ENCODE results near the gene SLIT2. TPM values are rescaled to one million over a fixed set of nuclear protein-coding genes. Genes with fewer than 3 reads are reported as not detected.

Gene SLIT2
- total RNA-seq, 2 experiments from 2014 or later, result not detected

GRCh38 chr4:20237894-20238537, 13.7 kb upstream of the SLIT2 start:
- ChIA-PET POLR2A (no interaction called here), CTCF (ENCODE audit: unreplicated experiment) (no interaction called here)
- no TSS peak for BruUV-seq (replicated peaks)
- Histone ChIP-seq H2AFZ (ENCODE audit: low read length) (no peak overlapping the region), H3K9me2 (ENCODE audit: insufficient read depth, low read length) (no peaks in the 10 kb centered on the region), H3K36me3 (ENCODE audit: insufficient read depth, low read length) (no peaks in the 10 kb centered on the region), H3K27ac (ENCODE audit: low read depth, low read length, poor library complexity, severe bottlenecking) (no peak overlapping the region), H3K9me3 (ENCODE audit: low read length) (no peaks in the 10 kb centered on the region), H3K4me1 (ENCODE audit: insufficient read depth, low read length, poor library complexity, severe bottlenecking) (no peaks in the 10 kb centered on the region), H4K20me1 (ENCODE audit: insufficient read depth, low read length) (no peaks in the 10 kb centered on the region), H3K4me3 (ENCODE audit: low read depth, low read length, poor library complexity, severe bottlenecking) (no peak overlapping the region), H3K4me2 (ENCODE audit: low read length) (no peak overlapping the region), H3K79me2 (ENCODE audit: insufficient read depth, low read depth, low read length) (no peaks in the 10 kb centered on the region)
- no peak for TF ChIP-seq CTCF (conservative IDR thresholded peaks at IDR 0.05; ENCODE audit: low read length)
- no peak for TF ChIP-seq EZH2phosphoT487 (IDR thresholded peaks at IDR 0.05; ENCODE audit: borderline replicate concordance, low read depth, low read length)
- no peak for DNase-seq (ENCODE audit: low spot score)
- intact Hi-C loops (cut with micrococcal nuclease; ENCODE audit: unreplicated experiment), result no loop called here

GRCh38 chr4:20248155-20248558, 3.5 kb upstream of the SLIT2 start:
- intact Hi-C loops (cut with micrococcal nuclease; ENCODE audit: unreplicated experiment), result loop anchor here (5.0 to 10.0 kb wide), 3 partner anchors 741 to 1556 kb away; no protein-coding TSS in a partner anchor
- Histone ChIP-seq H3K9me3 (ENCODE audit: low read length) (no peaks in the 10 kb centered on the region), H3K36me3 (ENCODE audit: insufficient read depth, low read length) (no peaks in the 10 kb centered on the region), H3K79me2 (ENCODE audit: insufficient read depth, low read depth, low read length) (no peaks in the 10 kb centered on the region), H3K4me3 (ENCODE audit: low read depth, low read length, poor library complexity, severe bottlenecking) (no peak overlapping the region), H3K4me1 (ENCODE audit: insufficient read depth, low read length, poor library complexity, severe bottlenecking) (no peaks in the 10 kb centered on the region), H4K20me1 (ENCODE audit: insufficient read depth, low read length) (no peaks in the 10 kb centered on the region), H3K4me2 (ENCODE audit: low read length) (no peak overlapping the region), H3K27ac (ENCODE audit: low read depth, low read length, poor library complexity, severe bottlenecking) (no peak overlapping the region), H3K9me2 (ENCODE audit: insufficient read depth, low read length) (no peaks in the 10 kb centered on the region), H2AFZ (ENCODE audit: low read length) (no peak overlapping the region)
- DNase-seq (ENCODE audit: low spot score), result peak; percentile 40
- CTCF ChIA-PET (ENCODE audit: unreplicated experiment), result interaction anchor here (0.5 kb wide), 1 partner anchor 448 kb away, joined by 4 read pairs; no protein-coding TSS in a partner anchor
- BruUV-seq (replicated peaks), result no TSS peak
- POLR2A ChIA-PET, result no interaction called here
- TF ChIP-seq EZH2phosphoT487 (IDR thresholded peaks at IDR 0.05; ENCODE audit: borderline replicate concordance, low read depth, low read length) (no peak), CTCF (conservative IDR thresholded peaks at IDR 0.05; ENCODE audit: low read length) (peak; percentile 86)

- H3K27ac ChIP-seq (ENCODE audit: low read depth, low read length, poor library complexity, severe bottlenecking), result no peak overlapping the region
- H2AFZ ChIP-seq (ENCODE audit: low read length), result no peak overlapping the region
- no peaks in the 10 kb centered on the region for H3K9me3 ChIP-seq (ENCODE audit: low read length)
- no peaks in the 10 kb centered on the region for H3K4me1 ChIP-seq (ENCODE audit: insufficient read depth, low read length, poor library complexity, severe bottlenecking)
- H4K20me1 ChIP-seq (ENCODE audit: insufficient read depth, low read length), result no peaks in the 10 kb centered on the region
- no peak overlapping the region for H3K4me3 ChIP-seq (ENCODE audit: low read depth, low read length, poor library complexity, severe bottlenecking)
- no peak for DNase-seq (ENCODE audit: low spot score)
- intact Hi-C loops (cut with micrococcal nuclease; ENCODE audit: unreplicated experiment), result loop anchor here (5.0 to 10.0 kb wide), 3 partner anchors 742 to 1557 kb away; no protein-coding TSS in a partner anchor
- no TSS peak for BruUV-seq (replicated peaks)
- H3K36me3 ChIP-seq (ENCODE audit: insufficient read depth, low read length), result no peaks in the 10 kb centered on the region
- no peak for TF ChIP-seq EZH2phosphoT487 (IDR thresholded peaks at IDR 0.05; ENCODE audit: borderline replicate concordance, low read depth, low read length)
- H3K4me2 ChIP-seq (ENCODE audit: low read length), result no peak overlapping the region
- H3K9me2 ChIP-seq (ENCODE audit: insufficient read depth, low read length), result no peaks in the 10 kb centered on the region
- CTCF ChIA-PET (ENCODE audit: unreplicated experiment), result no interaction called here
- POLR2A ChIA-PET, result no interaction called here
- H3K79me2 ChIP-seq (ENCODE audit: insufficient read depth, low read depth, low read length), result no peaks in the 10 kb centered on the region
Measured at GRCh38 chr4:20249333-20249732, 2.4 kb upstream of the SLIT2 start.
